Umbilical cord (tissue), 2 donors: ENCODE measurements around the gene KLHL3. TPM values are rescaled to one million over a fixed set of nuclear protein-coding genes. Genes with fewer than 3 reads are reported as not detected.
A peak's percentile ranks its signal among the peaks of the same experiment; 100 is the strongest.

Experiments
- DNase-seq: peaks from one replicate; pipeline ENCODE4 v3.0.0-alpha.2; 2015; ENCODE audit warnings: low spot score
- total RNA-seq: library from RNA; depleted of rRNA; stranded (reverse); fragments of >200 nt; gene quantifications from one replicate; pipeline ENCODE4 v1.2.3, GENCODE V29; 2014; ENCODE audit warnings: low replicate concordance; ENCODE audit not compliant: insufficient read depth

KLHL3 gene
- total RNA-seq, 1 donor from 2014 or later: 5.5 TPM

GRCh38 chr5:137743031-137743640 lies 7.2 kb upstream of the KLHL3 start:
- DNase-seq: peak; percentile 80

GRCh38 chr5:137741718-137742117 lies 5.8 kb upstream of the KLHL3 start:
- no peak for DNase-seq

- DNase-seq: no peak
Observed at GRCh38 chr5:137739737-137740136, 3.8 kb upstream of the KLHL3 start.

- DNase-seq: no peak
Observed at GRCh38 chr5:137738947-137739346, 3.1 kb upstream of the KLHL3 start.

GRCh38 chr5:137737349-137738131 lies 1.7 kb upstream of the KLHL3 start:
- DNase-seq: peak; percentile 23

GRCh38 chr5:137736496-137736895 lies 607 bp upstream of the KLHL3 start:
- no peak for DNase-seq

GRCh38 chr5:137734962-137735554 lies 831 bp downstream of the KLHL3 start:
- DNase-seq: peak; percentile 69

GRCh38 chr5:137734331-137734730 lies 1.6 kb downstream of the KLHL3 start:
- DNase-seq: no peak

- DNase-seq: no peak
Observed at GRCh38 chr5:137733922-137734321, 2.0 kb downstream of the KLHL3 start.

- no peak for DNase-seq
Observed at GRCh38 chr5:137733006-137733405, 2.9 kb downstream of the KLHL3 start.

GRCh38 chr5:137731176-137731575 lies 4.7 kb downstream of the KLHL3 start:
- no peak for DNase-seq

- DNase-seq: no peak
Observed at GRCh38 chr5:137730336-137730735, 5.6 kb downstream of the KLHL3 start.

GRCh38 chr5:137728048-137728447 lies 7.8 kb downstream of the KLHL3 start:
- no peak for DNase-seq

GRCh38 chr5:137727623-137728022 lies 8.3 kb downstream of the KLHL3 start:
- DNase-seq: no peak

- no peak for DNase-seq
Observed at GRCh38 chr5:137724251-137724650, 11.6 kb downstream of the KLHL3 start.

- DNase-seq: no peak
Observed at GRCh38 chr5:137718611-137719010, 17.3 kb downstream of the KLHL3 start.

GRCh38 chr5:137716337-137716736 lies 19.6 kb downstream of the KLHL3 start:
- DNase-seq: no peak

- no peak for DNase-seq
Observed at GRCh38 chr5:137715456-137715855, 20.4 kb downstream of the KLHL3 start.

GRCh38 chr5:137714946-137715345 lies 20.9 kb downstream of the KLHL3 start:
- no peak for DNase-seq

- DNase-seq: no peak
Observed at GRCh38 chr5:137714494-137714893, 21.4 kb downstream of the KLHL3 start.

- DNase-seq: no peak
Observed at GRCh38 chr5:137712139-137712667, 23.7 kb downstream of the KLHL3 start.

GRCh38 chr5:137710086-137710485 lies 25.8 kb downstream of the KLHL3 start:
- DNase-seq: no peak
